HG03565 (cell line): ENCODE data around the gene P2RY4.
"Not testable (repeated sequence)": the region's sequence is repeated elsewhere in the genome, so short reads cannot be mapped to it uniquely, and the experiment has no call there.

Experiments used
- ATAC-seq: cut with Tn5 transposase; IDR thresholded peaks from one replicate; pipeline ENCODE4 v1.9.1; 2021; ENCODE audit warnings: mild to moderate bottlenecking, moderate library complexity; ENCODE audit not compliant: unreplicated experiment

P2RY4 gene

DNA sequence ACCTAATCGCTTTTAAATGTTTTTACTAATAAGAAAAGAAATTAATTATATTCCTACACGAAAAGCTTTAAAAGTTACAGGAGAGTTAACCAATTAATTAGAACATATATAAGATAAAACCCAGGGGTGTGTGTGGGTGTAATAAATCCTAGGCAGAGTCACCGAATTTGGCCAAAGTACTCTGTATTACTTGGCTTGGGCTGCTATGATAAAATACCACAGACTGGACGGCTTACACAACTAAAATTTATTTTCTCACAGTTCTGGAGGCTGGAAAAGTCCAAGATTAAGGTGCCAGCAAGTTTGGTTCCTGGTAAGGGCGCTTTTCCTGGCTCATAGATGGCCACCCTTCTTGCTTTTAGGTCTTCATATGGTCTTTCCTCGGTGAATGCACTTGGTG is 15.1 kb downstream of the P2RY4 start:
- ATAC-seq: no peak

- ATAC-seq: not testable (repeated sequence)
Measured at GRCh38 chrX:70243601-70244000, 16.4 kb downstream of the P2RY4 start.

GRCh38 chrX:70241501-70241900 is 18.5 kb downstream of the P2RY4 start:
- no peak for ATAC-seq

DNA sequence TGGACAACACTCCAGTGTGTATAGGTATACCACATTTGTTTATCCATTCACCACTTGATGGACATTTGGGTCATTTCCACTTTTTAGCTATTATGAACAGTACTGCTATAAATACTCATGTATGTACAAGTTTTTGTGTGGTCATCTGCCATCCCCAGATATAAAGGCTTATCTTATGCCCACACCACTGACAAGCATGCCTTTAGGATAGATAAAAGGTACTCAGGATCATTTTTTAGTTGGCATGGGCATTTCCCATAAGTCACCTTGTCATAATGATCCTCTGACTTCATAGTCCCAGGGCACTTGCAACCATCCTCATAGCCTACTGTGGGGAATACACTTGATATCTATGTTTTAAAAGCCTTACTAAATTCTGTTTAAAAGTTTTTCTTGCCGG is 19.3 kb downstream of the P2RY4 start:
- no peak for ATAC-seq

GRCh38 chrX:70234355-70234754 is 25.6 kb downstream of the P2RY4 start, which contains the start of gene AWAT1:
TSS of gene AWAT1 (plus strand) at chrX:70234655. CDS start at chrX:70234696, 41 bp downstream.
- ATAC-seq: no peak

- no peak for ATAC-seq
Measured at GRCh38 chrX:70231666-70232065, 28.3 kb downstream of the P2RY4 start.

DNA sequence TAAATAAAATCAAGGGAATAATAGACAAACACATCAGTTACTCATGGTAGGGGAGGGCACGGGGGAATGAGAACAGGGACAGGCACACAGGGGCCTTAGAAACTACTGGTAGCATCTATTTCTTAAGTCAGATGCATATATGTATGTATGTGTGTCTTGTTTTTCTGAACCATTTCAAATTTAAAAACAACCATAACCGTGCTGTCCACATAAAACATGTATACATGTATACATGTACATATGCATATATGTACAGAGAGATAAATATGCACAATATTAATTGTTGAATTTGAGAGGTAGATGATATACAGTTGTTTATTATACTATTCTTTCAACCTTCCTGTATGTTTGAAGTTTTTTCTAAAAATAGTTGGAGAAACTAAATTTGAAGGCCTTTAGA is 33.3 kb downstream of the P2RY4 start:
- ATAC-seq: no peak

- ATAC-seq: no peak
Measured at GRCh38 chrX:70226048-70226447, 34.0 kb downstream of the P2RY4 start.

DNA sequence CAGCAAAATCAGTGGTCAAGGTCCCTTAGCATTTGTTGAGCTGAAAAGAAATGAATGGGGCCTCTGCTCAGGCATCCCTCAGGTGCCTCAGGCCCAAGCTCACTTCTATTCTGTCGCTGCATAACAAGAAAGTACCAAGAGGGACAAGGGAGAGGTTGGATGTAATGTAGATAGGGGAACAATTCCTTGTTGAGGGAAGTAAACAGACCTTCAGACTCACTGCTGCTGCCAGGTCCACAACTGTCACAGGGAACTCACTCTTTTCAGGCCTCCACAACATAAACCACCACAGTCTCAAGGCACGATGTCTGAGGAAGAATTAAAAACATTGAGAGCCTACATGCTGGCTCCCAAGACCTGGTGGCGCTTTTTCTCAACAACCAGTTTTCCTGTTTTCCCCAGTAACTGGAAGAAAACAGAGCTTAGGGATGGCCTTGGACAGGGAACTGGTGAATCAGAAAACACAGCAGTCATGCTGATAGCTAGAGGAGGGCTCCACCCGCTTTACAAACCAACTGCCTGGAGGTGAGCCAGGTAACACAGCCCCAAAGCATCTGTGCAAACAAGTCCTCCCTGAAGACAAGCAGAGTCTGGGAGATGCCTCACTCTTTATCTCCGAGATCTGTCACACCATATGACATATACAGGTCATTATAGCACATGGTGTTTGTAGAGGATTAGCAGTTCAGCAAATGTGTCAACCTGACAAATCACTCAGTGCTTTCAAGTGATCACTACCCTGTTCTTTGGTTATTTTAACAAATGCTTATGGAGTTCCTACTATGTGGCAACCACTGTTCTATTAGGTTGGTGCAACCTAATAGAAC is 39.9 kb downstream of the P2RY4 start:
- no peak for ATAC-seq

DNA sequence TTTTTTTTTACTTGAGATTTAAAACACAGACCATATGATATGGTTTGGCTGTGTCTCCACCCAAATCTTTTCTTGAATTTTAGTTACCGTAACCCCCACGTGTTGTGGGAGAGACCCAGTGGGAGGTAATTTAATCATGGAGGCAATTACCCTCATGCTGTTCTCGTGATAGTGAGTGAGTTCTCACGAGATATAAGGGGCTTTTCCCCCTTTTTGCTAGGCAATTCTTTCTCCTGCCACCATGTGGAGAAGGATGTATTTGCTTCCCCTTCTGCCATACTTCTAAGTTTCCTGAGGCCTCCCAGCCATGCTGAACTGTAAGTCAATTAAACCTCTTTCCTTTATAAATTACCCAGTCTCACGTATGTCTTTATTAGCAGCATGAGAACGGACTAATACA is 50.4 kb downstream of the P2RY4 start:
- ATAC-seq: not testable (repeated sequence)

GRCh38 chrX:70208479-70208878 is 51.5 kb downstream of the P2RY4 start:
- no peak for ATAC-seq
